GM19467 (cell line): ENCODE results near the gene HIBCH.

ENCODE experiments used
- ATAC-seq: cut with Tn5 transposase; IDR thresholded peaks from one replicate; pipeline ENCODE4 v1.9.1; 2021; ENCODE audit warnings: mild to moderate bottlenecking, moderate library complexity; ENCODE audit not compliant: unreplicated experiment

HIBCH gene

GRCh38 chr2:190199109-190199508 is 120.5 kb downstream of the HIBCH start:
- ATAC-seq: no peak

DNA sequence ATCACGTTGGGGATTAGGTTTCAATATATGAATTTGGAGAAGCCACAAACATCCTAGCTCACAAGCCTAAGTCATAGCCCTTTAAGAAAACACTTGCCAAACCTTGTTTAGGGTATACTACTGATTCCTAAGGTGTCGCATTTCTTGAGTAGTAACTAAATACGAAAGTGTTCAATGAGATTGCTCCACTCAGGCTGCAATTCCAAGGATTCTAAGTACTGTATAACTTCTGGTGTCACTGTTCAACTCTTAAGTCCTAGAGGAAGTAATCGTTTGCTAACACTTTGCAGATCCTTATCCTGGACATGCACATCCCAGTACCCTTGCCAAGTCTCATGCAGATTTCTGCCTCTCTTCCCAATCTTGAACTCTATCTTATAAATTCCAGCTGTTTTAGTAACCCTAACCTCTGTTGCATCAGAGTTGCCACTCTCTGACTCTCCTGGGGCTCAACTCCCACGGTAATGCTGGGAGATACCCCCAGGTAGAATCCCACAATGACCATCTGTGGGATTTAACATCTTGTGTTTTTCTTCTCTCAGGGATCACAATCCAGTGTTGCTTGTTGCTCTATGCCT is 122.4 kb downstream of the HIBCH start:
- ATAC-seq: no peak

DNA sequence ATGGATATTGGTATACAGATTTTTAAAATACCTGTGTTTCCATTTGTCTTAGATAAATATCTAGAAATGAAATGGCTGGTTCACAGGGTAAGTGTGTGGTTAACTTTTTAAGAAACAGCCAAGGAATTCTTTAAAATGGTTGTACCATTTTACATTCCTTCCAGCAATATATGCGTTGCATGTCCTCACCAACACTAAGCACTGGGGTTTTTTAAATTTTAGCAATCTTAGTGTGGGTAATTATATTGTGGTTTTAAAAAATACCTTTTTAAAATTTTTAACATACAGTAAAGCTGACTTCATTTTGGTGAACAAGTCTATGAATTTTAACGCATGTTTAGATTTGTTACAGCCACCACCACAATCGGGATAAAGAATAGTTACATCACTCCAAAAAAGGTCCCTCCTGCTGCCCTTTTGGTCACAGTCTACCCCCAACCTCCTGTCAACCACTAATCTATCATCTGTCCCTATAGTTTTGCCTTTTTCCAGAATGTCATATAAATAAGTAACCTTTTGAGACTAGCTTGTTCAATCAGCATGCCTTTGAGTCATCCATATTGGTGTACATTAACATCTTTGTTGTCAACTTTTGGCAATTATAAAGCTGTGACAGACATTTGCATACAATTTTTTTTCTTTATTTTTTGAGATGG is 129.0 kb downstream of the HIBCH start:
- ATAC-seq: no peak

DNA sequence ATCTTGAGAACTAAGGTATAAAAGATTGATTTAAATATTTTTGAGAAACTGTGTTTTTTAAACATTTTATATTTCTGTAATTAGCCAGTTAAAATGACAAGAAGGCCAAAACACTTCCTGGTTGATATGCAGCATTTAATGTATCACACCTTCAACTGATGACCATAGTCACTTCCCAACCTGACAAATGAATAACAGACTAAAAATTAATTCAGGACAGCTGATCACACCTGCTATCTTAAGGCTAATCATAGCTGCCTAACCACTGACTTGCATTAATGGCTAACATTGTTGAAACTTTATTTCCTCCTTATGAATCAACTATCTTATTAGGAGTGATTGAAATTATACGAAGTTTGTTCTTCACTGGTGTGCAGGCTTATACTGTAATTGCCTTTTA is 131.3 kb downstream of the HIBCH start:
- peak; percentile 44 for ATAC-seq

DNA sequence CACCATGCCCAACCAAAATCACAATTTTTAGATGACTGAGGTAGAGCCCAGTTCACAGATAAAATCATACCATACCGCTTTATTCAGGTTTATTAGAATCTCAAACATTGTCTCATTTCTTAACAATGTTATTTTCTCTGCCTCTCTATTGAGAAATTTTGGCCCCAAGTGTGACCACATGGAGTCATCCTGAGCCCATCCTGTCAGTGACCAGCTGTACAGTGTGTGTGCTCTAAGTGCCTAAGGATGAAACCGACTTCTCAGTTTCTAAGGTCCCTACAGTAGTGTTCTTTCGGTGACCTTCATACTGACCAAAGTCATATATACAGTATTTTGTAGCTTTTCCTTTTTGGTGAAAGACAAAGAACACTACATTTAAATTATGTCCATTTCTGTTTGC is 133.4 kb downstream of the HIBCH start:
- ATAC-seq: no peak

DNA sequence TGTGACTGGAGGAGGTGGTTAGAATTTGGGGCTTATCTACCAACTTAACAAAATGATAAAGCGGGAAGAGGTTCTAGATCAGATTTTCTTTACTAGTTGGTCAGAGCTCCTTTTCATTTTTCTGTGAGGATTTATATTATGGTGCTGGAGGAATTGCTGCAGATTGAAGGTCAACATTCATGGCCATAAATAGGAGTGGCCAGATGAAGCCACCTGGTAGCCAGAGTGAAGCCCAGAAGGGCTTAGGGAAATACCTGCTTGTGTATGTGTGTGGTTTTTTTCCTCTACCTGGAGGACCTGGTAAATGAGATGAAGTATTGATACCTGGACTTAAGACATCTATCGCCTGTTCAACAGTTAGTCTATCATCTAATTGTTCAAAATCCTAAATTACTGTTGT is 134.2 kb downstream of the HIBCH start:
- no peak for ATAC-seq

- no peak for ATAC-seq
Observed at GRCh38 chr2:190184460-190184859, 135.2 kb downstream of the HIBCH start.

GRCh38 chr2:190183539-190183938 is 136.1 kb downstream of the HIBCH start:
- no peak for ATAC-seq

- ATAC-seq: no peak
Observed at GRCh38 chr2:190182071-190182524, 137.5 kb downstream of the HIBCH start.

GRCh38 chr2:190181123-190181669 is 138.4 kb downstream of the HIBCH start:
- no peak for ATAC-seq

DNA sequence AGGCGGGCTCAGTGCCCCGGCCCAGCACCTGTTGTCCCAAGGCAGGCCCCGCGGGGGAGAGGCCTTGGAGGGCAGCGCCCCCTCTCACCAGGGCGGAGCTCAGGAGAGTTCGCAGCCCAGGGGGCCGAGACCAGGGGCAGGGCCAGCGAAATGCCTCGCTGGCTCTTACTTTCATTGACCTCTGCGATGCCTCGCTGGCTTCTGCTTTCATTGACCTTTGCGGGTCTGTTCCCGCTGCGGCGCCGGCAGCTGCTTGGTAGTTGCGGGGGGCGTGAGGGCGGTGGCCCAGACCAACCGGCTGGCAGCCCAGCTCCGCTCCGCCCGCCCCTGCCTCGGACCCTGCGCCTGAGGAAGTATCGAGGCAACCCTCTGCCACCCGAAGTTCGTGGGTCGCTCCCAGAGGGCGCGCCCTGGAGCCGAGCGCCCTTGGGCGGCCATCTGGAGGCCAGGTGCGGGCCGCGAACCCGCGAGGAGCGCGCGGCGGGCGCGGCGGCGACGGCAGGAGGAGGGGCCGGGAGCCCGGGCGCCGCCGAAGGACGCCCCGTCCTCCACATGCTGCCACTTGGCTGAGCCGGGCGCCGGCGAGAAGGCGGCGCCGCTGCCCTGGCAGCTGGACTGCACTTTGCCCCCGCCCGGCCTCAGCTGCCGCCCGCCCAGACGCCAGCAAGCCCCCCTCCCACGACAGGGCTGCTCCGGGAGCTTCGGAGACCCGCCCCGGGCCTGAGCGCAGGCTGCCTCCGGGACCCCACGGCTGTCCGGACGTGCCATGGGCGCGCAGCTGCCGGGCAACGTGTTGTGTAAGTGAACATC is 139.1 kb downstream of the HIBCH start:
- peak; percentile 82 for ATAC-seq

- no peak for ATAC-seq
Observed at GRCh38 chr2:190179754-190180312, 139.8 kb downstream of the HIBCH start.

GRCh38 chr2:190178066-190178722 is 141.4 kb downstream of the HIBCH start:
- ATAC-seq: no peak

- ATAC-seq: no peak
Observed at GRCh38 chr2:190177249-190178040, 142.2 kb downstream of the HIBCH start.

DNA sequence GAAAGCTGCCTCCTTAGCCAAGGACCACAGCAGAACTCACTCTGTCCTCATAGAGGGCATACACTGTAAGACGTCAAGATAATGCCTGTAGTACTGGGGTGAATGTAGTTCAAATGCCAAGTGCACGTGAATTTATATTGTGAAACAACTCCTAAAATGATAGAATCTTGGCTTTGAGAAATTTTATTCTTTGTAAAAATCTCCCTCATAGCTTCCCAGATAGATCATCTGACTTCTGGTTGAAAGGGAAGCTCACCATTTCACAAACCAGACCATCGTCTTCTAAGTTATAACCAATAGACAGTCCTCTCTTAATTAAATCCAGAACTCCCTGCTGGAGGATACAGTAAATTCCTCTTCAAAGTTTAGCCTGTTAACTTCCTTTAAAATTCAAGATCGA is 146.2 kb downstream of the HIBCH start:
- ATAC-seq: no peak

DNA sequence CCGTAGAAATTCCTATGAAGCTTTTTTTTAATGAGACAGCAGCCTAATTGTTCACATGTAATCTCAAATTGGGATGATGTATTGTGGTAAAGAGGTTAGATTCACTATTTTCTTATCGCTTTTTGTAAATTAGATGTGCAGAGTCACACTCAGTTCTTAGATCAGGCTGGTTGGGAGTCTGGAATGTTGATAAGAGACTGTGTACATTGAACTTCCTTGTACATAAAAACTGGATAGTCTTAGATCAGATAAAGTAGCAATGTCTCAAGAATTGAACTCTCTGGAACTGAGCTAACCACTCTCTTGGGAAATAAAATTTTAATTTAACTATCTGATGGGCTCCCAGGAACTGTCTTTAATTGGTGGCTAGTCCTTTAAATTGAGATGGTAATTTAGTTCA is 149.0 kb downstream of the HIBCH start:
- ATAC-seq: no peak

- no peak for ATAC-seq
Observed at GRCh38 chr2:190169221-190170072, 150.2 kb downstream of the HIBCH start.

DNA sequence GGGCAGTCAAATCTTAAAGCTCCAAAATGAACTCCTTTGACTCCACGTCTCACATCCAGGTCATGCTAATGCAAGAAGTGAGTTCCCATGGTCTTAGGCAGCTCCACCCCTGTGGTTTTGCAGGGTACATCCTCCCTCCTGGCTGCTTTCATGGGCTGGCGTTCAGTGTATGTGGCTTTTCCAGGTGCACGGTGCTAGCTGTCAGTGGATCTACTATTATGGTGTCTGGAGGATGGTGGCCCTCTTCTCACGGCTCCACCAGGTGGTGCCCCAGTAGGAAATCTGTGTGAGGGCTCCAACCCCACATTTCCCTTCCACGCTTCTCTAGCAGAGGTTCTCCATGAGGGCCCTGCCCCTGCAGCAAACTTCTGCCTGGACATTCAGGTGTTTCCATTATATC is 151.9 kb downstream of the HIBCH start:
- ATAC-seq: no peak

- no peak for ATAC-seq
Observed at GRCh38 chr2:190165491-190165890, 154.1 kb downstream of the HIBCH start.
